DND-41 (cell line): Measurements from ENCODE around the gene BCL2L1.

ENCODE experiments used
- ATAC-seq: fragments of 200-7000 bp; cut with Tn5 transposase; 3 replicates; pipeline ENCODE4 v1.9.1; 2021; ENCODE audit warnings: low read depth; ENCODE audit not compliant: insufficient read depth
- DNase-seq: peaks from one replicate; pipeline ENCODE4 v3.0.0-alpha.2; 2020
- H2AFZ ChIP-seq: 2 replicates; pipeline ENCODE4 v1.6.0; 2012; ENCODE audit warnings: low read depth, low read length
- H3K27ac ChIP-seq: 2 replicates; pipeline ENCODE4 v1.5.1; 2012; ENCODE audit warnings: low read length, inconsistent platforms
- H3K27me3 ChIP-seq: fragments of 200-600 bp; sonication (generic); 2 replicates; pipeline ENCODE4 v1.6.0; 2012; ENCODE audit warnings: low read length, mild to moderate bottlenecking, inconsistent platforms; ENCODE audit not compliant: insufficient read depth, poor library complexity
- H3K36me3 ChIP-seq: 2 replicates; pipeline ENCODE4 v1.5.1; 2012; ENCODE audit warnings: low read length, inconsistent platforms; ENCODE audit not compliant: insufficient read depth
- H3K4me1 ChIP-seq: 2 replicates; pipeline ENCODE4 v1.5.1; 2012; ENCODE audit warnings: mild to moderate bottlenecking, low read length; ENCODE audit not compliant: insufficient read depth
- H3K4me2 ChIP-seq: 2 replicates; pipeline ENCODE4 v1.6.0; 2012; ENCODE audit warnings: mild to moderate bottlenecking, moderate library complexity, low read length, inconsistent platforms; ENCODE audit not compliant: insufficient read depth
- H3K4me3 ChIP-seq, 2 experiments: fragments of 200-600 bp in 1 of 2; shearing (Covaris generic) in 1 of 2; 2 replicates each; pipeline ENCODE4 v1.5.1; 2012 to 2016; ENCODE audit warnings: inconsistent platforms in 2 of 2, low read length in 2 of 2, mild to moderate bottlenecking in 2 of 2, low read depth in 1 of 2, moderate library complexity in 1 of 2
- H3K79me2 ChIP-seq: 2 replicates; pipeline ENCODE4 v1.6.0; 2012; ENCODE audit warnings: low read length, inconsistent platforms; ENCODE audit not compliant: insufficient read depth
- H3K9ac ChIP-seq: 2 replicates; pipeline ENCODE4 v1.6.0; 2012; ENCODE audit warnings: low read depth, mild to moderate bottlenecking, inconsistent platforms, low read length, moderate library complexity
- H3K9me3 ChIP-seq: 2 replicates; pipeline ENCODE4 v1.5.1; 2012; ENCODE audit warnings: low read length, moderate library complexity, mild to moderate bottlenecking, inconsistent platforms; ENCODE audit not compliant: insufficient read depth, severe bottlenecking
- H4K20me1 ChIP-seq: 2 replicates; pipeline ENCODE4 v1.6.0; 2012; ENCODE audit warnings: low read length; ENCODE audit not compliant: insufficient read depth
- CTCF ChIP-seq: IDR thresholded peaks from 2 replicates; pipeline ENCODE4 v1.5.1; 2012; ENCODE audit warnings: borderline replicate concordance, low read length, moderate library complexity, mild to moderate bottlenecking; ENCODE audit not compliant: poor library complexity, severe bottlenecking; ENCODE audit errors: extremely low read depth
- EZH2 ChIP-seq: IDR thresholded peaks from 3 replicates; pipeline ENCODE4 v1.6.1; 2012; ENCODE audit warnings: borderline replicate concordance, low read depth, mild to moderate bottlenecking, moderate library complexity, low read length, inconsistent platforms; ENCODE audit not compliant: severe bottlenecking

The BCL2L1 gene

GRCh38 chr20:31722257-31723068 is at the start of gene BCL2L1:
Gene BCL2L1 (minus strand): TSS chr20:31722868. CDS start chr20:31722218, 650 bp downstream.
- Histone ChIP-seq H3K9ac (peak within 1 kb of the TSS; percentile 91), H3K79me2 (peaks cover 58% of the 10 kb centered on the region), H3K27me3 (no peaks in the 10 kb centered on the region), H3K4me1 (peaks cover 38% of the 10 kb centered on the region), H2AFZ (peak within 1 kb of the TSS; percentile 76), H3K9me3 (no peaks in the 10 kb centered on the region), H3K4me2 (peak within 1 kb of the TSS; percentile 89), H3K36me3 (peaks cover 46% of the 10 kb centered on the region), H4K20me1 (peaks cover 42% of the 10 kb centered on the region), H3K4me3 (peak within 1 kb of the TSS; percentile 53 to 75), H3K27ac (peak within 1 kb of the TSS; percentile 90)
- TF ChIP-seq CTCF (peak; percentile 86), EZH2 (no peak)
- peak; percentile 86 for DNase-seq
- ATAC-seq, result peak; percentile 56

- TF ChIP-seq EZH2 (no peak), CTCF (no peak)
- peaks cover 95% of the 10 kb centered on the region for H3K36me3 ChIP-seq
- peaks cover 78% of the 10 kb centered on the region for H3K79me2 ChIP-seq
- no peak overlapping the region for H2AFZ ChIP-seq
- no peak overlapping the region for H3K27ac ChIP-seq
- H3K27me3 ChIP-seq, result no peaks in the 10 kb centered on the region
- no peak for ATAC-seq
- no peak for DNase-seq
- peaks cover 21% of the 10 kb centered on the region; the same call in 1 of the 2 replicates for H4K20me1 ChIP-seq
- no peak overlapping the region for H3K9ac ChIP-seq
- H3K9me3 ChIP-seq, result no peaks in the 10 kb centered on the region
- no peak overlapping the region for H3K4me2 ChIP-seq
- no peak overlapping the region for H3K4me3 ChIP-seq
- H3K4me1 ChIP-seq, result no peaks in the 10 kb centered on the region
These were observed 47.6 kb upstream of the BCL2L1 start for GRCh38 chr20:31770243-31770642.

- no peak overlapping the region for H3K4me2 ChIP-seq
- H3K27me3 ChIP-seq, result no peaks in the 10 kb centered on the region
- no peak for ATAC-seq
- peaks cover 24% of the 10 kb centered on the region; the same call in 1 of the 2 replicates for H4K20me1 ChIP-seq
- H3K4me1 ChIP-seq, result no peaks in the 10 kb centered on the region
- H3K36me3 ChIP-seq, result peaks cover 96% of the 10 kb centered on the region
- no peak overlapping the region for H3K4me3 ChIP-seq
- DNase-seq, result no peak
- peaks cover 82% of the 10 kb centered on the region for H3K79me2 ChIP-seq
- H3K9ac ChIP-seq, result no peak overlapping the region
- H2AFZ ChIP-seq, result no peak overlapping the region
- H3K27ac ChIP-seq, result no peak overlapping the region
- TF ChIP-seq EZH2, result no peak
- TF ChIP-seq CTCF, result no peak
- no peaks in the 10 kb centered on the region for H3K9me3 ChIP-seq
These were observed 47.0 kb upstream of the BCL2L1 start for GRCh38 chr20:31769681-31770080.
